Endothelial cell of umbilical vein (primary cell): ENCODE measurements around the gene CRIM1. TPM values are rescaled to one million over a fixed set of nuclear protein-coding genes. Genes with fewer than 3 reads are reported as not detected.

Experiments
- BruUV-seq: library from RNA; stranded (reverse); fragments of 400-500 nt; replicated peaks from 2 replicates; lab custom pipeline; 2021; lab: Mats Ljungman, UMichigan
- CTCF ChIA-PET: fragments of 300-600, 350-600 bp; sonication (Branson Sonifier 250); formaldehyde crosslinking; loops from one replicate; lab custom pipeline; 2021; ENCODE audit warnings: antibody characterized with exemption, inconsistent platforms; lab: Charles Lee
- POLR2A ChIA-PET: fragments of 300-600, 350-600 bp; sonication (Branson Sonifier 250); formaldehyde crosslinking; loops from one replicate; lab custom pipeline; 2021; ENCODE audit warnings: antibody characterized with exemption, inconsistent platforms; lab: Charles Lee
- DNase-seq: peaks from one replicate; pipeline ENCODE4 v3.0.0-alpha.2; 2011; ENCODE audit warnings: low read depth, low spot score
- FAIRE-seq: peaks from 2 replicates; lab custom pipeline; 2011; peaks lifted over from hg19 to GRCh38; lab: Jason Lieb, UNC
- H2AFZ ChIP-seq: 2 replicates; pipeline ENCODE4 v1.6.0; 2012; ENCODE audit warnings: low read depth, low read length, control low read depth, inconsistent platforms
- H3K27ac ChIP-seq: 2 replicates; pipeline ENCODE4 v1.5.1; 2011; ENCODE audit warnings: low read depth, mild to moderate bottlenecking, control low read depth, low read length, moderate library complexity; ENCODE audit not compliant: insufficient read depth
- H3K27me3 ChIP-seq, 2 experiments: 2 replicates each; pipeline versions ENCODE4 v1.6.0 to v1.6.1; 2011; ENCODE audit warnings: low read length in 2 of 2, mixed read lengths in 1 of 2; ENCODE audit not compliant: control insufficient read depth in 2 of 2, insufficient read depth in 2 of 2
- H3K36me3 ChIP-seq, 2 experiments: 2 replicates in 1 of 2; 3 replicates in 1 of 2; pipeline ENCODE4 v1.5.1; 2011; ENCODE audit warnings: low read length in 2 of 2, mild to moderate bottlenecking in 1 of 2, moderate library complexity in 1 of 2; ENCODE audit not compliant: control insufficient read depth in 2 of 2, insufficient read depth in 2 of 2; ENCODE audit errors: extremely low read depth in 1 of 2
- H3K4me1 ChIP-seq: 3 replicates; pipeline ENCODE4 v1.5.1; 2011; ENCODE audit warnings: mild to moderate bottlenecking, low read length; ENCODE audit not compliant: control insufficient read depth, insufficient read depth; ENCODE audit errors: extremely low read depth
- H3K4me2 ChIP-seq: 2 replicates; pipeline ENCODE4 v1.6.1; 2011; ENCODE audit warnings: low read length, control low read depth, mixed read lengths; ENCODE audit not compliant: insufficient read depth
- H3K4me3 ChIP-seq, 3 experiments: fragments of 200-600 bp in 1 of 3; sonication (generic), shearing (Covaris generic) in 1 of 3; replicated peaks in 1 of 3; 2 replicates each; pipeline ENCODE4 v1.5.1; 2011 to 2016; ENCODE audit warnings: control low read depth in 3 of 3, low read length in 3 of 3, mild to moderate bottlenecking in 2 of 3, inconsistent platforms in 1 of 3, low read depth in 1 of 3, moderate library complexity in 1 of 3; ENCODE audit not compliant: insufficient read depth in 1 of 3
- H3K79me2 ChIP-seq: 2 replicates; pipeline ENCODE4 v1.6.0; 2012; ENCODE audit warnings: low read length, inconsistent platforms; ENCODE audit not compliant: control insufficient read depth, insufficient read depth
- H3K9ac ChIP-seq: replicated peaks from 2 replicates; pipeline ENCODE3; 2011; ENCODE audit warnings: low read length, control low read depth; ENCODE audit not compliant: insufficient read depth; ENCODE audit errors: extremely low read depth
- H3K9me1 ChIP-seq: replicated peaks from 3 replicates; pipeline ENCODE4 v1.6.0; 2011; ENCODE audit warnings: mild to moderate bottlenecking, low read length; ENCODE audit not compliant: control insufficient read depth, insufficient read depth; ENCODE audit errors: extremely low read depth
- H3K9me3 ChIP-seq: replicated peaks from 2 replicates; pipeline ENCODE4 v1.5.1; 2012; ENCODE audit warnings: low read length, inconsistent platforms; ENCODE audit not compliant: control insufficient read depth, insufficient read depth
- H4K20me1 ChIP-seq: replicated peaks from 2 replicates; pipeline ENCODE3; 2011; ENCODE audit warnings: mild to moderate bottlenecking, low read length; ENCODE audit not compliant: control insufficient read depth, insufficient read depth; ENCODE audit errors: extremely low read depth
- EZH2 ChIP-seq: IDR thresholded peaks from 2 replicates; pipeline ENCODE4 v1.6.1; 2012; ENCODE audit warnings: borderline replicate concordance, low read depth, mild to moderate bottlenecking, moderate library complexity, low read length, inconsistent platforms; ENCODE audit not compliant: severe bottlenecking
- FOS ChIP-seq: IDR thresholded peaks from 2 replicates; pipeline ENCODE4 v1.6.1; 2011; ENCODE audit warnings: mild to moderate bottlenecking, low read length, moderate library complexity, borderline replicate concordance; ENCODE audit not compliant: insufficient read depth
- GATA2 ChIP-seq: IDR thresholded peaks from 2 replicates; pipeline ENCODE4 v1.7.0; 2011; ENCODE audit warnings: low read depth, mild to moderate bottlenecking, moderate library complexity, mixed read lengths, low read length; ENCODE audit not compliant: insufficient read length, insufficient read depth
- JUN ChIP-seq: IDR thresholded peaks from 2 replicates; pipeline ENCODE4 v1.6.1; 2011; ENCODE audit warnings: borderline replicate concordance, low read depth; ENCODE audit not compliant: insufficient read length, insufficient read depth
- MAX ChIP-seq: IDR thresholded peaks from 2 replicates; pipeline ENCODE4 v1.6.1; 2011; ENCODE audit not compliant: insufficient read depth, insufficient read length
- MYC ChIP-seq: IDR thresholded peaks from one replicate; pipeline ENCODE4 v1.6.1; 2011; ENCODE audit warnings: mild to moderate bottlenecking, low read depth, low read length
- POLR2A ChIP-seq: IDR thresholded peaks from 2 replicates; pipeline ENCODE4 v1.6.1; 2012; ENCODE audit warnings: low read depth, mild to moderate bottlenecking, control low read depth, low read length
- dilution Hi-C: fragments of 300-500 bp; cut with MboI; formaldehyde crosslinking; loops from one replicate; pipeline ENCODE4 v1.15.0; 2019; ENCODE audit warnings: low sequenced_read_pairs; ENCODE audit not compliant: extremely low pct_ligation_motif_present
- intact Hi-C: fragments of 100-400 bp; cut with micrococcal nuclease; formaldehyde crosslinking; loops from one replicate; pipeline ENCODE4 v1.10.0; 2022
- polyA plus RNA-seq, 4 experiments: library from polyadenylated mRNA; depleted of rRNA in 3 of 4; stranded (reverse) in 3 of 4; unstranded in 1 of 4; fragments of >200 nt; gene quantifications; 2 replicates each; pipeline versions ENCODE4 v1.2.1 to v1.2.3, GENCODE V29; 2011 to 2012; ENCODE audit warnings: missing spikeins in 1 of 4
- total RNA-seq: library from RNA; stranded (reverse); gene quantifications from 2 replicates; pipeline ENCODE4 v1.2.3, GENCODE V29; 2021
- TF ChIP-seq, protein P1 (sequence below), 2 donors: IDR thresholded peaks; 1 replicate in 1 of 2; 2 replicates in 1 of 2; pipeline ENCODE4 v1.5.1; 2011; ENCODE audit warnings: low read length in 2 of 2, mild to moderate bottlenecking in 2 of 2, moderate library complexity in 2 of 2, control low read depth in 1 of 2, inconsistent platforms in 1 of 2, low read depth in 1 of 2; ENCODE audit not compliant: insufficient read depth in 1 of 2; ENCODE audit errors: extremely low read depth in 1 of 2

The CRIM1 gene
- total and polyA plus RNA-seq, 2 donors (not counting 3 experiments of a cell fraction or from before 2014, with no cell fraction given), result 422 to 649 TPM

- dilution Hi-C loops, result no loop called here
- no TSS peak for BruUV-seq
- H4K20me1 ChIP-seq, result no peaks in the 10 kb centered on the region
- TF ChIP-seq JUN, result no peak
- TF ChIP-seq FOS, result no peak
- TF ChIP-seq EZH2, result no peak
- peak; percentile 19 for TF ChIP-seq POLR2A
- intact Hi-C loops, result no loop called here
- H3K9ac ChIP-seq, result peak overlapping the region; percentile 54
- H3K4me1 ChIP-seq, result peaks cover 63% of the 10 kb centered on the region
- peaks cover 65% of the 10 kb centered on the region for H3K79me2 ChIP-seq
- H3K36me3 ChIP-seq, result peaks cover 39 to 48% of the 10 kb centered on the region in 2 experiments
- H3K27me3 ChIP-seq, result no peaks in the 10 kb centered on the region
- ChIA-PET POLR2A (no interaction called here), CTCF (no interaction called here)
- FAIRE-seq (peak; percentile 8), DNase-seq (no peak)
- no peak overlapping the region for H3K4me3 ChIP-seq
- H2AFZ ChIP-seq, result no peak overlapping the region
- H3K9me1 ChIP-seq, result no peaks in the 10 kb centered on the region
- H3K9me3 ChIP-seq, result no peaks in the 10 kb centered on the region
- H3K4me2 ChIP-seq, result no peak overlapping the region
- H3K27ac ChIP-seq, result peak overlapping the region; percentile 82
Observed at GRCh38 chr2:36477315-36477714, 121.7 kb downstream of the CRIM1 start.

DNA sequence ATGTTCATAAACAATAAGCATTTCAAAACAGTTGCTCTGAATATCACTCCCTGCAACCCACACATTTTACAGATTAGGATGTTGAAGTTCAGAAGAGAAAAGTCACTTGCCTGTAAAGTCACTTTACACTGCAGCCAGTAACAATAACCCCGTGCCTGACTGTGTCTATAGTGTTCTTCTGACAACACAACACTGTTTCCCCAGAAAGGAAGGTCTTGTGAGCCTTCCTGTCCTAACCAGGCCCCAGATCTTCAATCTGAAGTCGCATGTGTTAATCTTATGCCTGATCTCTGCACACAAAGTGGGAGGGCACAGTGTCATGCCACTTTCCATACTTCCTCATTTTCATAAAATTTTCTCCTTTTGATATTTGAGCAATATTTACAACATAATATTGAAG is 122.2 kb downstream of the CRIM1 start:
- no peak overlapping the region for H3K4me3 ChIP-seq
- no peaks in the 10 kb centered on the region for H3K9me1 ChIP-seq
- H3K27me3 ChIP-seq, result no peaks in the 10 kb centered on the region
- dilution Hi-C loops (no loop called here), intact Hi-C loops (loop anchor here (1.0 kb wide), 4 partner anchors 9 to 105 kb away; no protein-coding TSS in a partner anchor)
- no peaks in the 10 kb centered on the region for H4K20me1 ChIP-seq
- H3K79me2 ChIP-seq, result peaks cover 64% of the 10 kb centered on the region
- peak overlapping the region; percentile 54 for H3K9ac ChIP-seq
- FAIRE-seq (no peak), DNase-seq (peak; percentile 63)
- H2AFZ ChIP-seq, result no peak overlapping the region
- peak overlapping the region; percentile 40 for H3K4me2 ChIP-seq
- no peak for TF ChIP-seq FOS
- TF ChIP-seq, protein P1, sequence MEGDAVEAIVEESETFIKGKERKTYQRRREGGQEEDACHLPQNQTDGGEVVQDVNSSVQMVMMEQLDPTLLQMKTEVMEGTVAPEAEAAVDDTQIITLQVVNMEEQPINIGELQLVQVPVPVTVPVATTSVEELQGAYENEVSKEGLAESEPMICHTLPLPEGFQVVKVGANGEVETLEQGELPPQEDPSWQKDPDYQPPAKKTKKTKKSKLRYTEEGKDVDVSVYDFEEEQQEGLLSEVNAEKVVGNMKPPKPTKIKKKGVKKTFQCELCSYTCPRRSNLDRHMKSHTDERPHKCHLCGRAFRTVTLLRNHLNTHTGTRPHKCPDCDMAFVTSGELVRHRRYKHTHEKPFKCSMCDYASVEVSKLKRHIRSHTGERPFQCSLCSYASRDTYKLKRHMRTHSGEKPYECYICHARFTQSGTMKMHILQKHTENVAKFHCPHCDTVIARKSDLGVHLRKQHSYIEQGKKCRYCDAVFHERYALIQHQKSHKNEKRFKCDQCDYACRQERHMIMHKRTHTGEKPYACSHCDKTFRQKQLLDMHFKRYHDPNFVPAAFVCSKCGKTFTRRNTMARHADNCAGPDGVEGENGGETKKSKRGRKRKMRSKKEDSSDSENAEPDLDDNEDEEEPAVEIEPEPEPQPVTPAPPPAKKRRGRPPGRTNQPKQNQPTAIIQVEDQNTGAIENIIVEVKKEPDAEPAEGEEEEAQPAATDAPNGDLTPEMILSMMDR (IDR thresholded peaks at IDR 0.05; ENCODE audit: extremely low read depth in 1 of 2, insufficient read depth in 1 of 2, low read depth in 1 of 2, low read length in 2 of 2), result no peak
- no peak for TF ChIP-seq EZH2
- peak; percentile 71 for TF ChIP-seq GATA2
- no peak for TF ChIP-seq MAX
- no peak for TF ChIP-seq JUN
- no peak for TF ChIP-seq MYC
- CTCF ChIA-PET, result no interaction called here
- H3K4me1 ChIP-seq, result peaks cover 67% of the 10 kb centered on the region
- POLR2A ChIA-PET, result no interaction called here
- peaks cover 37 to 50% of the 10 kb centered on the region in 2 experiments for H3K36me3 ChIP-seq
- BruUV-seq, result TSS peak; percentile 83
- peak overlapping the region; percentile 82 for H3K27ac ChIP-seq
- H3K9me3 ChIP-seq, result no peaks in the 10 kb centered on the region
